HUES64 (cell line): ENCODE results near the gene ANK3.

ENCODE experiments used
- H3K27ac ChIP-seq: 2 replicates; pipeline ENCODE4 v1.7.0; 2013; ENCODE audit warnings: low read depth, low read length, inconsistent platforms
- H3K27me3 ChIP-seq: 2 replicates; pipeline ENCODE4 v1.6.1; 2013; ENCODE audit warnings: mild to moderate bottlenecking, low read length; ENCODE audit not compliant: insufficient read depth
- H3K36me3 ChIP-seq: 2 replicates; pipeline ENCODE4 v1.6.1; 2013; ENCODE audit warnings: mild to moderate bottlenecking, low read length; ENCODE audit not compliant: insufficient read depth
- H3K4me1 ChIP-seq: 2 replicates; pipeline ENCODE4 v1.6.1; 2013; ENCODE audit warnings: mild to moderate bottlenecking, low read length, moderate library complexity; ENCODE audit not compliant: insufficient read depth
- H3K4me3 ChIP-seq: 2 replicates; pipeline ENCODE4 v1.5.1; 2013; ENCODE audit warnings: mild to moderate bottlenecking, low read length, moderate library complexity
- H3K9ac ChIP-seq: 2 replicates; pipeline ENCODE4 v1.6.1; 2013; ENCODE audit warnings: mild to moderate bottlenecking, low read depth, low read length
- H3K9me3 ChIP-seq: 2 replicates; pipeline ENCODE4 v1.6.1; 2013; ENCODE audit warnings: low read depth, low read length; ENCODE audit not compliant: insufficient read depth
- WGBS: fragments of 150-250, 120-280 bp; methylation state at CpG from one replicate; pipeline ENCODE4 v1.1.7; 2013; ENCODE audit warnings: missing lambda C conversion rate; 5-methylcytosine and 5-hydroxymethylcytosine counted together

The ANK3 gene

DNA sequence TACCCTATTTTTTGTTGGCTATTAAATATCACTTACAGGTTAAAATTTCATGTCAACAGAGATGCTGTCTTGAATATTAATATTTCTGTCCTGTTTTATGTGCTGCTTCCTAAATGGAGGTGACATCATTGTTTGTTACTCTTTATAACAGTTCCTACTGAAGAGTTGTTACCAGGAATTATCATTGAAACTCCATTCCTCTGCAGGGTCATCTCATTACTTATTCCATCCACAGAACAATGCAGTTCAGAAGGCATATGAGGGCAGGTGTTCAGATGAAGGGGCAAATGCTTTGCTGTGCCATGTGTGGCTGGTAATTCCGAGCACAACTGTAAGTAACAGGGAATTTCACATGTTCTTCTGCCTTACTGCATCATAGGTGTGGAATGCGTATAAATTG, 113.4 kb downstream of the ANK3 start:
- H3K9me3 ChIP-seq: no peaks in the 10 kb centered on the region
- H3K4me3 ChIP-seq: no peak overlapping the region
- 83% methylated on average over 1 of the region's 2 CpGs for WGBS
- H3K27me3 ChIP-seq: no peaks in the 10 kb centered on the region
- H3K27ac ChIP-seq: no peak overlapping the region
- H3K36me3 ChIP-seq: no peaks in the 10 kb centered on the region
- peaks cover 10% of the 10 kb centered on the region for H3K4me1 ChIP-seq
- no peak overlapping the region for H3K9ac ChIP-seq

DNA sequence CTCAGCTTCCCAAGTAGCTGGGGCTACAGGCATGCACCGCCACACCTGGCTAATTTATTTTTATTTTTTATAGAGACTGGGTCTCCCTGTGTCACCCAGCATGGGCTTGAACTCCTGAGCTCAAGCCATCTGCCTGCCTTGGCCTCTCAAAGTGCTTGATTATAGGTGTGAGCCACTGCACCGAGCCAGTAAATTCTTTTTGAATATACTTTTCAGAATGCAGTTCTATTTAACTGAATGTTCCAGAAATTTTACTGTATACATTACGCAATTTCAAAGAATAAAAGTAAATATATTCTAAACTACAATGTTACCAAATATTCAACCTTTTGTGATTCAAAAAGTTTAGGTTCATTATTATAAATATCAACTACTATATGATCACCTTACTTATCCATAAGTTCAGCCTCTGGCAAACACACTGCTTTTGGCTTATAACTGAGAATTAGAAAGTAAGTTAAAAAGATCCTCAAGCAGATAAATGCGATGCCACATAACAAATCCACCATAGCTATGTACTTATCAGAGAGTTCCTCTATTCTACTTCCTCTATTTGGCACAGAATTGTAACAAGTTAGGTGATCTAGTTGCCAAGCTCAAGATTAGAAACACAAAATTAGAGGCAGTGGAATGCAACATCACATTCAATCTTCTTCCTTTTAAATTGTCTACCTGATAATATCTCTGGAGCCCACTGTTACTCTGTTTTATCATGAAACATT, 118.2 kb downstream of the ANK3 start:
- WGBS: 100% methylated on average over 3 of the region's 4 CpGs
- Histone ChIP-seq H3K36me3 (no peaks in the 10 kb centered on the region), H3K4me1 (no peaks in the 10 kb centered on the region), H3K9me3 (no peaks in the 10 kb centered on the region), H3K9ac (no peak overlapping the region), H3K27me3 (no peaks in the 10 kb centered on the region), H3K4me3 (no peak overlapping the region), H3K27ac (no peak overlapping the region)

DNA sequence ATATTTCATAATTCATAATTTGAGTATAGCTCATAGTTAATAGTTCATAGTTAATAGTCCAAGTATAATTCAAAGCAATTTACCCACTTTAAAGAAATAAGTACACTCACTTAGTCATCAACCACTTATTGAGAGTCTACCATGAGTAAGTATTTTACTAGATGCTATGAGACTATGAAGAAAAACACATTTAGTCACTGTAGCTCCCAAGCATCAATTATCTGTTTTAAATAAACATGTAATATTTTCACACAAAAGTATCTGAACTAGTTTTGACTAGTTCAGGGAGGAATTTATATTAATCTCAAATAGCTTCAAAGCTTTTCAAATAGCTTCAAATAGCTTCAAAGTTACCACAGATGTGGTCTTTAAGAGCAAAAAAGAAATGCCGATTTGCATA, 119.2 kb downstream of the ANK3 start:
- no peak overlapping the region for H3K27ac ChIP-seq
- H3K9ac ChIP-seq: no peak overlapping the region
- no peaks in the 10 kb centered on the region for H3K36me3 ChIP-seq
- no peaks in the 10 kb centered on the region for H3K9me3 ChIP-seq
- no peaks in the 10 kb centered on the region for H3K4me1 ChIP-seq
- 100% methylated on average over 1 of the region's 1 CpG for WGBS
- H3K4me3 ChIP-seq: no peak overlapping the region
- no peaks in the 10 kb centered on the region for H3K27me3 ChIP-seq

DNA sequence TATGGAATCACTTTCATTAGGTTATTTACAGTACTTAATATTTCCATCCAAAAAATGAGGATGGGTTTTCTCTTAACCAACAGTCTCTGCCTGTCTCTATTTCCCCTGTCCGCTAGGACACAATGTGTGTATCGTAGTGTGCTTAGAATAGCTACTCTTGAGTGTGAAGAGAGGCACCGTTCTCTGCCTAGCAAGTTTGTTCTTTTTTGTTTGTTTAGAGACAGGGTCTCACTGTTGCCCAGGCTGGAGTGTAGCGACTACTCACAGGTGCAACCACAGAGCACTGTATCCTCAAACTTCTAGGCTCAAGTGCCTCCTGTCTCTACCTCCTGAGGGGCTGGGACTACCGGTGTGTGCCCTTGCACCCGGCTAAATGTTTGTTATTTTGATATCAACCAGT, 121.9 kb downstream of the ANK3 start:
- Histone ChIP-seq H3K4me3 (no peak overlapping the region), H3K27me3 (no peaks in the 10 kb centered on the region), H3K36me3 (no peaks in the 10 kb centered on the region), H3K4me1 (no peaks in the 10 kb centered on the region), H3K27ac (no peak overlapping the region), H3K9me3 (no peaks in the 10 kb centered on the region), H3K9ac (no peak overlapping the region)
- WGBS: 96% methylated on average over 5 of the region's 6 CpGs

DNA sequence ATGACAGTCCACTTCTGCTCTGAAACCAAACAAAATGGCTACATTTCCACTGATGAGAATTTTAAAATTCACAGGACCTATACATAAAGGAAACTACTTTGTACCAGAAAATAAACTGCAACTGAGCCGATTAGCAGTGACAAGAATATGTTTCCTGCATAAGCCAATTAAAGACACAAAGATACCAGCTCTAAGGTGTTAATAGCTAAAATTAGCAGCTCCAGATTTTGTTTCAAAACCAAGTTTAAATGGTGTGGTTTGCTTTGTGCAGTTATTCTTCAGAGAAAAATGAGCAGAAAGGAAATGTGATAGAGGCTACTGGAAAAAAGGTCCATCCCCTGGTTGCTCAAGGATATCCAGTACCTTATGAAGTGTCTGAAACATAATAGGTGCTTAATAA, 123.2 kb downstream of the ANK3 start:
- H3K9ac ChIP-seq: no peak overlapping the region
- H3K27ac ChIP-seq: no peak overlapping the region
- no peaks in the 10 kb centered on the region for H3K9me3 ChIP-seq
- H3K4me3 ChIP-seq: no peak overlapping the region
- no peaks in the 10 kb centered on the region for H3K4me1 ChIP-seq
- H3K27me3 ChIP-seq: no peaks in the 10 kb centered on the region
- H3K36me3 ChIP-seq: no peaks in the 10 kb centered on the region
- 80% methylated on average over 1 of the region's 1 CpG for WGBS

DNA sequence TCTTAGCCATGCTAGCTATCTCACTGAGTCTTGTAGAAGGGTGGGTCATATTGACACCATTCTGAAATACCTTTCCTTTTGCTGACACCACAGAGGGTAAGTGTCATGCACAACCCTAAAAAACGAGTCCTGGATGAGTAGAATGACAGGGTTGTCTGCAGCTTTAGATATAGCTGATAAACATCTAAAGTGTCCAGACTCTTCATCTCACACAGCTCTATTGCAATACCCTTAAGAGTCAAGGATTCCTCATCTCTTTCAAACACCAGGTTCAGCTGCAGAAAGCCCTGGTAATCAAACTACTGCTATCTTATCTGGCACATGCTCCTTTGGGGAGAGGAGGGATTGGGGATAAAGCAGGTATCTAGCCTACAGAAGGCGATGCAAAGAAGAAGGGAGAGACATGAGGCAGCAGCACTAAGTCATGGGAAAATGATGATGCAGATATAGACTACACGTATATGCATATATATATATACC, 127.0 kb downstream of the ANK3 start:
- Histone ChIP-seq H3K36me3 (no peaks in the 10 kb centered on the region), H3K9me3 (no peaks in the 10 kb centered on the region), H3K4me3 (no peak overlapping the region), H3K27ac (no peak overlapping the region), H3K9ac (no peak overlapping the region), H3K27me3 (no peaks in the 10 kb centered on the region), H3K4me1 (peaks cover 15% of the 10 kb centered on the region)
- 72% methylated on average over 2 of the region's 3 CpGs for WGBS

DNA sequence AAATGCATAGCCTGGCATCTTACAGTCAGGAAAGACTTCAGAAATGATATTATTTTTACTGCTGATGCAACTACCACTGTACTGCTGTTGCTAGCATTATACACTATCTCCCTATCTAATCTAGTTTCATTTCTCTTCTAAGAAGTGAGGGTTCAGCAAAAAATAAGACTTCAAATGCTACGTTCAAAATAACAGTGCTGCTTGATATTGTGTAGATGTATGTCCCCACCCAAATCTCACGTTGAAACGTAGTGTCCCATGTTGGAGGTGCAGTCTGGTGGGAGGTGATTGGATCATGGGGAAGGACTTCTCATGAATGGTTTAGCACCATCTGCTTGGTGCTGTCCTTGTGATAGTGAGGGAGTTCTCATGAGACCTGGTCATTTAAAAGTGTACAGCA, 129.4 kb downstream of the ANK3 start:
- H3K4me1 ChIP-seq: peaks cover 15% of the 10 kb centered on the region
- no peak overlapping the region for H3K27ac ChIP-seq
- no peak overlapping the region for H3K9ac ChIP-seq
- H3K9me3 ChIP-seq: no peaks in the 10 kb centered on the region
- no peaks in the 10 kb centered on the region for H3K36me3 ChIP-seq
- no peak overlapping the region for H3K4me3 ChIP-seq
- WGBS: 94% methylated on average over 3 of the region's 3 CpGs
- no peaks in the 10 kb centered on the region for H3K27me3 ChIP-seq

DNA sequence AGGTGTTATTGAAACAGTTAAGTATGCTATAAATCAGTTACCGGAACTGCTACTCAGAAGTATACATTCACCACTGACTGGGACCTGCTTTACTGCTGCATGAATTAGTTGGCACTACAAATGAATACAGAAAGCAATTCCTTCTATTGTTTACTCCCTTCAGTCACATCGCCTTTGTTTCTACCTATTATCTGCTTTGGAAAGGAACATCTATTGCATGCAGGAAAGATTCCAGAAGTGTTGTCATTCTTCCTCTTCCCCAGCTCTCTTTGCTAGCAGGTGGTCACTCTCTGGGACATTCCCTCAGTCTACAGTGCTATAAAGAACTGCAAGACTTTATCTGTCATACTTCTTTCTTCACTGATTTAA, 131.3 kb downstream of the ANK3 start:
- H3K9ac ChIP-seq: no peak overlapping the region
- H3K4me1 ChIP-seq: peaks cover 15% of the 10 kb centered on the region
- H3K4me3 ChIP-seq: no peak overlapping the region
- peak overlapping the region; percentile 15; the same call in 1 of the 2 replicates for H3K27ac ChIP-seq
- WGBS: 59% methylated on average over 2 of the region's 2 CpGs
- H3K9me3 ChIP-seq: no peaks in the 10 kb centered on the region
- no peaks in the 10 kb centered on the region for H3K27me3 ChIP-seq
- no peaks in the 10 kb centered on the region for H3K36me3 ChIP-seq

DNA sequence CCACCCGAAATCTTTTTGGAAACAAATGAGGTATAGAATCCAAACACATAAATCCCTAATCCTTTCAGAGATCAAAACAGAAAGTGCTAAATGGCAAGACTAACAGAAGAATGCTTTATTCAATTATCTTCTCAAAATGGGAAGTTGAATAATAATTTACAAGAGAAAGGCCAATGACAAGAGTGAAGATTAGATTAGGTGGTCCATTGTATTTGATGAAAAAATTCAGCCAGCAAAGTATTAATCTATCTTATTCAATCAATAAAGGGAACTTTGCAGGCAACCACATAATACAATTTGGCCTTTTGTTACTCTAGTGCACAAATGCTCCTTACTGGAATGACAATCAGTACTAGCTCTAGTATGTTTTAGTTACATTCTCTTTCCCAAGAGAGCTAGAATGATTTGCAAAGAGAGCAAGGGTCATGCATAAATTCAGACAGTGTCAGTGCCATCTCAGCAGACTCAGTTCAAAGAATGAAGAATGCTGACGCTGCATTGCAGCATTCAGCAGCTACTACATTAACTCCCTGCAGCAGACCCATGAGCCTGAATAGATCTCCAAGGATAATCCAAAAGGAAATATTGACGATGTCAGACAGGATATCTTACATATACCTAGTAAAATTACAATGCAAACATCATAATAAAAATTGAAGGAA, 131.8 kb downstream of the ANK3 start:
- no peak overlapping the region for H3K4me3 ChIP-seq
- H3K9me3 ChIP-seq: no peaks in the 10 kb centered on the region
- H3K9ac ChIP-seq: no peak overlapping the region
- H3K27ac ChIP-seq: peak overlapping the region; percentile 5; the same call in 1 of the 2 replicates
- WGBS: 76% methylated on average over 3 of the region's 3 CpGs
- no peaks in the 10 kb centered on the region for H3K27me3 ChIP-seq
- peaks cover 15% of the 10 kb centered on the region for H3K4me1 ChIP-seq
- H3K36me3 ChIP-seq: no peaks in the 10 kb centered on the region

DNA sequence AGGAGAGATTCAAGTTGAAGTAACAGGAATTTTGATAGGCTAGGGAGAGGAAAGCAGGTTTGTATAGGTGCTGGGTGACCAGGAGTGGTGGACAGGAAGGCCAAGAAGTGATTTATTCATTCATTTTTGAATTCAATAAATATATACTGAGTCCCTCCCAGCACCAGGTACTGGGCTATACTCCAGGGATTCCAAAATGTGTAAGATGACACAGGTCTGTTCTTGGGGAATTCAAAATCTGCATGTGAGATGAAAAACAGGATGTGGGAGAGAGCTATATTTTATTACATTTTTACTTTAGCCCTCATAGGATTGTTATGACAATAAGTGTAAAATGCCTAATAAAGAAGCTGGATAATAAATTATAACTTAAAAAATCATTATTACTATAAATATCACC, 134.9 kb downstream of the ANK3 start:
- Histone ChIP-seq H3K27ac (no peak overlapping the region), H3K9me3 (no peaks in the 10 kb centered on the region), H3K36me3 (no peaks in the 10 kb centered on the region), H3K9ac (no peak overlapping the region), H3K4me3 (no peak overlapping the region), H3K27me3 (no peaks in the 10 kb centered on the region), H3K4me1 (peaks cover 15% of the 10 kb centered on the region)

DNA sequence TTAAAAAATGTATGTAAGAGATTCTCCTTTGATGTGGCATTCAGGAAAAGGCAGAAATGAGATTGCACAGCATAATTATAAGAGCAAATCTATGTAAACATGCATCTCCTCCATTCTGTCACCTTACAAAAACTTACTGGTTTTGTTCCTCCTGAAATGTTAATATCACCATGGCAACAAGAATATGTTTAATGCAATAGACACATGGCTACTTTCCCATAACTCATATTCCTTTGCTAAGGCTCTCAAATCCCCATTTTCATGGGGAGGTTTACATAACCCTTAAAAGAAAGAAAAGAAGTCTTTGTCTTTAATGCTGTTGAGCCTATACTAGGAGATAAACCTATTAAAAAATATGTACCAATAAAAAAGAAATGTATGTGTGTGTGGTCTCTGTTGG, 136.2 kb downstream of the ANK3 start:
- no peak overlapping the region for H3K27ac ChIP-seq
- peaks cover 9% of the 10 kb centered on the region for H3K4me1 ChIP-seq
- H3K9me3 ChIP-seq: no peaks in the 10 kb centered on the region
- no peak overlapping the region for H3K9ac ChIP-seq
- H3K27me3 ChIP-seq: no peaks in the 10 kb centered on the region
- no peaks in the 10 kb centered on the region for H3K36me3 ChIP-seq
- no peak overlapping the region for H3K4me3 ChIP-seq
